WTC11 (cell line): ENCODE data around the gene GARRE1.

Source experiments
- ETV6 ChIP-seq: sonication (generic); formaldehyde crosslinking; IDR thresholded peaks from 2 replicates; pipeline ENCODE4 v1.8.1; 2022; ENCODE audit warnings: mild to moderate bottlenecking, missing genetic modification reagents
- NR3C1 ChIP-seq: sonication (generic); formaldehyde crosslinking; conservative IDR thresholded peaks from 2 replicates; pipeline ENCODE4 v1.8.1; 2023; ENCODE audit warnings: low read depth, mild to moderate bottlenecking, missing genetic modification reagents
- TF ChIP-seq, protein P1 (sequence below): fragments of 200-600 bp; IDR thresholded peaks from 2 replicates; pipeline ENCODE4 v1.8.0; 2022; ENCODE audit warnings: antibody characterized with exemption
- TF ChIP-seq, protein P2 (sequence below): sonication (generic); formaldehyde crosslinking; IDR thresholded peaks from 2 replicates; pipeline ENCODE4 v1.8.1; 2022; ENCODE audit warnings: missing genetic modification reagents, borderline replicate concordance

DNA sequence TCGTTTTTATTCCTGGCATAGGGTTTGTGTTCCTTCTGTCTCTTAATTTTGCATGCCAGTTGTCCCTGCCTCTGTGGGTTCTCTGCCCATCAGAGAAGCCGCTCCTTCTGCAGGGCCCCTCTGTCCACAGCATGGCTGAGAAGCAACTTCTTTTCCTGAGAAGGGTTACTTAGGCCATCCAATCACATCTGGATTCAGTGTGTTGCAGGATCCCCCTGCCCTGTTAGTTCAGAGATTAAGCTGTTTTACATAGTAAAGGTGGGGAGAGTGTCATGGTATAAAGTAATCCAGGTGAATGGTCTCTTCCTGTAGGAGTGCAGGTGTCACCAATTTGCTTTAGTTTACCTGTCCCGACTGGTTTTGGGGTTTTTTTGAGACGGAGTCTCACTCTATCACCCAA is 22.9 kb upstream of the GARRE1 start:
- TF ChIP-seq ETV6 (CRISPR knock-in tag) (no peak), NR3C1 (CRISPR knock-in tag) (no peak)
- TF ChIP-seq, protein P1, sequence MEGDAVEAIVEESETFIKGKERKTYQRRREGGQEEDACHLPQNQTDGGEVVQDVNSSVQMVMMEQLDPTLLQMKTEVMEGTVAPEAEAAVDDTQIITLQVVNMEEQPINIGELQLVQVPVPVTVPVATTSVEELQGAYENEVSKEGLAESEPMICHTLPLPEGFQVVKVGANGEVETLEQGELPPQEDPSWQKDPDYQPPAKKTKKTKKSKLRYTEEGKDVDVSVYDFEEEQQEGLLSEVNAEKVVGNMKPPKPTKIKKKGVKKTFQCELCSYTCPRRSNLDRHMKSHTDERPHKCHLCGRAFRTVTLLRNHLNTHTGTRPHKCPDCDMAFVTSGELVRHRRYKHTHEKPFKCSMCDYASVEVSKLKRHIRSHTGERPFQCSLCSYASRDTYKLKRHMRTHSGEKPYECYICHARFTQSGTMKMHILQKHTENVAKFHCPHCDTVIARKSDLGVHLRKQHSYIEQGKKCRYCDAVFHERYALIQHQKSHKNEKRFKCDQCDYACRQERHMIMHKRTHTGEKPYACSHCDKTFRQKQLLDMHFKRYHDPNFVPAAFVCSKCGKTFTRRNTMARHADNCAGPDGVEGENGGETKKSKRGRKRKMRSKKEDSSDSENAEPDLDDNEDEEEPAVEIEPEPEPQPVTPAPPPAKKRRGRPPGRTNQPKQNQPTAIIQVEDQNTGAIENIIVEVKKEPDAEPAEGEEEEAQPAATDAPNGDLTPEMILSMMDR = no peak
- TF ChIP-seq, protein P2, sequence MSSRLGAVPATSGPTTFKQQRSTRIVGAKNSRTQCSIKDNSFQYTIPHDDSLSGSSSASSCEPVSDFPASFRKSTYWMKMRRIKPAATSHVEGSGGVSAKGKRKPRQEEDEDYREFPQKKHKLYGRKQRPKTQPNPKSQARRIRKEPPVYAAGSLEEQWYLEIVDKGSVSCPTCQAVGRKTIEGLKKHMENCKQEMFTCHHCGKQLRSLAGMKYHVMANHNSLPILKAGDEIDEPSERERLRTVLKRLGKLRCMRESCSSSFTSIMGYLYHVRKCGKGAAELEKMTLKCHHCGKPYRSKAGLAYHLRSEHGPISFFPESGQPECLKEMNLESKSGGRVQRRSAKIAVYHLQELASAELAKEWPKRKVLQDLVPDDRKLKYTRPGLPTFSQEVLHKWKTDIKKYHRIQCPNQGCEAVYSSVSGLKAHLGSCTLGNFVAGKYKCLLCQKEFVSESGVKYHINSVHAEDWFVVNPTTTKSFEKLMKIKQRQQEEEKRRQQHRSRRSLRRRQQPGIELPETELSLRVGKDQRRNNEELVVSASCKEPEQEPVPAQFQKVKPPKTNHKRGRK (CRISPR knock-in tag) = no peak
